CD4-positive, alpha-beta T cell treated with Interferon alpha-2 for 1 hour (primary cell): ENCODE measurements around the gene SLC2A1.

Experiments used
- DNase-seq, 2 donors: peaks; one replicate each; pipeline ENCODE4 v3.0.0-alpha.2; 2020 to 2022

The SLC2A1 gene

DNA sequence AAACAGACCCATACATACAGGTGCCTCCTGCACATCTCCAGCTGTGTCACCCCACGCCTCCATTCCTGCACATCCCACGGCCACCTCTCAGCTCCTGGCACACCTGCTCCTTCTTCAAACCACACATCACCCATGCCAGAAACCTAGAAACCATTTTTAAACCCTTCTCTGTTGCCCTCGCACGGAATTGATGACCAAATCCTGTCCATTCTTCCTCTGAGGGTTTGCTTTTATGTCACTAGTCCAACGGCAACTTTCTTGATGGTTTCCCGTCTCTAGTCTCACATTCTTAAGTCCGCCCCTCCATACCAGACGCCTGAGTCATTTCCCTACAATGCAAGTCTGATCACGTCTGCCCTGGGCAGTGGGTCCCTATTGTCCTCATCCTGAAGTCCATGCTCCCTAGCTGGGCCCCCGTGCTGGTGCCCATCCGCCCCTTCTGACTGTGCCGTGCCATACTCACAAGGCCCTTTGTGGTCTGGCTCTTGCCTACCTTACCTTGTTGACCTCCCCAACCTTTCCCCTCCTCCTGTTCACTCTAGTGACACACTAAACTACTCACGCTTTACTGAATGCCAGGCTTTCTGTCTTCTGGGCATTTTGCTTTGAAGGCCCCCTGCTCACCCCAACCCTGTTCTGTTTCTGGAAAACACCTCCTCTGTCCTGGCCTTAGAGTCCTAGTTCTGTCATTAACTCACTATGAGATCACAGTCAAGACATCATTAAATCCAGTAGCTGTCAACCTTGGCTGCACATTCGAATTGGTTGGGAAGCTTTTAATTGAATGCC, 17.6 kb downstream of the SLC2A1 start:
- no peak for DNase-seq

DNA sequence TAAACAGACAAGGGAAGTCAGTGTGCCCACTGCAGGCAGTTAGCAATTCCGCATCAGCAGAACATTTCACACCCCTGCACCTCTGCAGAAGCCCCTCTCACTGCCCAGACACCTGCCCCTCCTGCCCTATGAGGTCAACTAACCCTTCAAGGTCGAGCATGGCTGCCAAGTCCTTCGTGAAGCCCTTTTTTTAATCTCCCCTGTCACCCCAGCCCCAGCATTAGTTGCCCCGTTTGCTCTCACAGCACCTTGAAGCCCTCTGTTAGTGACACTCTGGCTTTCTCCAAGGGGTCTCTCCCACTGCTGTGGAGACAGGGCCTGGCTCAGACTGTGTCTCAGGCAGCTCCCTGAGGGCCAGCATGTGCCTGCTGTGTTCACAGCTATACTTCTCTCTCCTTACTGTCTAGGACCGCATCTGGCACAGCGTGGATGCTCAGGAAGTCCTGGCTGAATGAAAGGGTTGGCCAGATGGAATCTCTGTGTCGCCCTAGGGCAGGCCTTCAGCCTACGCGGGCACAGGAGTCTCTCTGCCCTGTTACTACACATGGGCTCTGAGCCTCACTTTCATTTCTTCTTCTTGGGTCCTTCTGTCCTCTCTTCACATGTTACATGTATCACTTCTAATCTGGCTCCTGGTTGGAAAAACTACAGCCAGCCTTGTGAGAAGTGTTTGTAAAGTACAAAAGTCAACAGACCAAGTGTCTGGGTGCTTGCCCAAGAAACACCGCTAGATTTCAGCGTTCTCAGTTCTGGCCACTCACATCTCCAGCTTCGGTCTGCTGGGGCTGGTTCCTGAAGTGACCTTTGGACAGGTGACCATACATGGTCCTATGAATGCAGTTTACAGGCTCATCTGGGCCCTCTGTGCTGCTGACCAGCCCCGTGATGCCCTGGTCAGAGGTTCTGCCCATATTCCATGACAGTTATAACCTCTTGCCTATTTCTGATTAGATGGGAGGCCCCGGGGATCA, 19.7 kb downstream of the SLC2A1 start:
- no peak for DNase-seq

DNA sequence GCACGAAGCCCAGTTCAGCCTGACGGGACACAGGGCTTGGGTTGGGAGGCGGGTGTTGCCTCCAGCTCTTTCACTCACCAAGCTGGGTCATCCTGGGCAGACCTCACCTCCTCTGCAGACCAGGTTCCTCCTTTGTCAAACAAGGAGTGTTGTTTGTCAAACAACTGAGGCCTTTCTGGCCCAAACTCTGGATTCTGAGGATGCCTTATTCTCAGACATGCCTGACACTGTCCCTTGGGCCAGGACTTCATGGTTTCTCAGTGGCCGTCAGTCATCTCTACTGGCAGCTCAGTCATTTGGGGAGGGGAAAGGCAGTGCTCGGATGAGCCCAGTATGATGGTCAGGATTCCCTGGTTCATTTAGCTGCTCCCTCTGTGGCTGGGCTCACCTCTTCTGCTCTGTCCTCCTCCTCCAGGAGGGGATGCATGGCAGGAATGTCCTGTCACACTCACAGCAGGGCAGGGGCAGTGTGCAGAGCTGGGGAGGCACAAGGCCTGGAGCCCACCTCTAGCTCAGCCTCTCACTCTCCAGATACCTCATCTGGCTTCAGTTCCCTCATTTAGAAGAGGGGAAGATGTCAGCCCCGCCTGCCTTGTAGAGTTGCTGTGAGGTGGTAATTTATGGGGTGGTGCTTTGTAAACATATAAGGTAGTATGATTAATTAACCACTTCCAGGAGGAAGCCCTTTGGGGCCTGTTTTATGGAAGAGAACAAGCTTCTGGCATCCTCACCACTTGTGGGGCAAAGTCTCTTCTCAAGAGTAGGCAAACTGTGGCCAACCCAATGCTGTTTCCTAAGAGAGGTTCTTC, 20.6 kb downstream of the SLC2A1 start:
- DNase-seq, result no peak

DNA sequence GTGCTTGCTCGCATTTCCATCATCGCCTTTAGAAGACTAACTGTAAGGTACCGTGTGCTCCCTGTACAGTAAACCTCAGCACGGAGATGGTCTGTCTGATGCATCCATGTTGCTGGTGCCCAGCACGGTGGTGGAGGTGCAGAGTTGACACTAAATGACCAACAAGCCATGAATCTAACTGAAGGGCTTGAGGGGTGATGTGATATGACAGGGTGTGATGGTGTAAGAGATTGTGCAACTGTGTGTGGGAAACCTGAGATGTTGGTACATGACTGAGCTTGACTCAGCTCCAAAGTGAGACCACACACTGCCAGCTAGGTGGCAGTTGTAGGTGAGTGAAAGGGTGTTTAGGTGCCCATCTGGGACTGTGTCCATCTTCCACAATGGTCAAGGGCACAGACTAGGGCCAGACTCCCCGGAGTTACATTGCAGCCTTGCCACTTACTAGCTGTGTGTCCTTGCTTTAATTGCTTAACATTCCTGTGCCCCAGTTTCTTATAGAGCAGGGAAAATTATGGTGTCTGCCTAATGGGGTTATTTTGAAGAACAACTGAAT, 21.4 kb downstream of the SLC2A1 start:
- peak in 1 of 2 donors; percentile 35 for DNase-seq

DNA sequence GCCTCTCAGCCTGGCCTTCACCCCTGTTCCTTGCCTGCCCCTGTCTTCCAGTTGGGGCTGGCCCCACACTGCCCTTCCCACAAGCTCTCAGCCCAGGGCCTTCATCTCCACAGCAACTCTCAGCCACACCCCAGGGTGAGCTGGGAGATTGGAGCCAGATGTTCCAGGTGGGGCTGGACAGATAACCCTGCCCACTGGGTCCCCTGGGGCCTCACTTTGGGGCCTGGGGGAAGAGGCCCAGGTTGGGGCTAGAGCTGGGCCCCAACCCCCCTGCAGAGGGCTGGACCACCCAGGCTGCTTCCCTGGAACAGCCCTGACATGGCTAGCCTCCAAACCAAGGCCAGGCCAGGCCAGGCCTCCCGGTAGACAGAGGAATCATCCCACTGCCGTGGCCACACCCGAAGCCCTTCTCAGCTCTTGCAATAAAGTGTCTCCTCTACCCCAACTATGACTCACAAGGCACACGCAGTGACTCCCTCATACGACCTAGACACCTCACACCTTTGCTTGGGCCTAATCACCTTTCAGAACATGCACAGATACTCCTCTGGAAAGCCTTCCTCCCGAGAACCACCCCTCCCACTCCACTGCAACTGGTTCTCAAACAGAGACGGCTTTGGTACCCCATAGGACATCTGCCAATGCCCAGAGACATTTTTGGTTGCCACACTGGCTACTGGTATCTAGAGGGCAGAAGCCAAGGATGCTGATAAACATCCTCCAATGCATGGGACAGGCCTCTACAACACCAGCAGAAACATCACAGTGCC, 22.2 kb downstream of the SLC2A1 start:
- peak; percentile 31 to 48 for DNase-seq

DNA sequence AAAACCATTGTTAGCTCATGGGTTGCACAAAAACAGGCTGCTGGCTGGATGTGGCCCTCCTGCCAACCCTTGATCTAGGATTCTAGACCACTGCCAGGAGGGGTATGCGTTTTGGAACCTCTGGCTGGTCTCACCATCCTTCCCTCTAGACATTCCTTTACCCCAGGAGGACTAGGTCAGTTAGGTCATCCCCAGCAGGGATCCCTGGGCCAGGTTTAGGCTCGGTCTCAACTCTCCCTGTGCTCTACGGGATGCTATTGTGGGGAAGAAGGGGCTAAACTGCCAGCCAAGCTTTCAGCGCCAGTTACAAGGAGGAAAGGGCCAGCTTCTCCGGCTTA, 22.7 kb downstream of the SLC2A1 start:
- no peak for DNase-seq

DNA sequence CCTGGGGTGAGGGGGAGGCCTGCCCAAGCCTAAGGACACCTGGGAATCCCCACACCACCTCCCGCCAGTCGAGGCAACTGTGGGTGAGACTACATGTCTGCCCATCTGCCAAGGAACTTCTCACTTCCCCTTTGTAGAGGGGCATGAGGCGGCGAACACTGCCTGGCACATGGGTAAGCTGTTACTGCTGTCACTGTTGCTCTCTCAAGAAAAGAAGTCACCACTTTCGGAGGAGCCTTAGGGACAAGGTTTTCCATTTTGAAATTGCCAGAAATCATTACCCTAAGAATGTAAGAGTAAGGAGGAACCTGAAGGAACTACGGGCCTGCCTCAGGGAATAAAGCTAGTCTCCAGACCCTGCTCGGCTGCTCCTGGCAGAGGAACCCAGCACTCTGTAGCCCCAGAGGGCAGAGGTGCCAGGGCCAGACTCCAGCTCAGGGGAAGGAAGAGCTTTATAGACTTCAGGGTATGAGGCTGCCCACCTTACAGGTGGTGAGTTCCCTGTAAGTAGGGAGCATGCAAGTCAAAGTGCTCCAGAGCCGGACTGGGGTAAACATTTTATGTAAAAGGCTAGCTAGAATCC, 23.3 kb downstream of the SLC2A1 start:
- peak in 1 of 2 donors; percentile 72 for DNase-seq

DNA sequence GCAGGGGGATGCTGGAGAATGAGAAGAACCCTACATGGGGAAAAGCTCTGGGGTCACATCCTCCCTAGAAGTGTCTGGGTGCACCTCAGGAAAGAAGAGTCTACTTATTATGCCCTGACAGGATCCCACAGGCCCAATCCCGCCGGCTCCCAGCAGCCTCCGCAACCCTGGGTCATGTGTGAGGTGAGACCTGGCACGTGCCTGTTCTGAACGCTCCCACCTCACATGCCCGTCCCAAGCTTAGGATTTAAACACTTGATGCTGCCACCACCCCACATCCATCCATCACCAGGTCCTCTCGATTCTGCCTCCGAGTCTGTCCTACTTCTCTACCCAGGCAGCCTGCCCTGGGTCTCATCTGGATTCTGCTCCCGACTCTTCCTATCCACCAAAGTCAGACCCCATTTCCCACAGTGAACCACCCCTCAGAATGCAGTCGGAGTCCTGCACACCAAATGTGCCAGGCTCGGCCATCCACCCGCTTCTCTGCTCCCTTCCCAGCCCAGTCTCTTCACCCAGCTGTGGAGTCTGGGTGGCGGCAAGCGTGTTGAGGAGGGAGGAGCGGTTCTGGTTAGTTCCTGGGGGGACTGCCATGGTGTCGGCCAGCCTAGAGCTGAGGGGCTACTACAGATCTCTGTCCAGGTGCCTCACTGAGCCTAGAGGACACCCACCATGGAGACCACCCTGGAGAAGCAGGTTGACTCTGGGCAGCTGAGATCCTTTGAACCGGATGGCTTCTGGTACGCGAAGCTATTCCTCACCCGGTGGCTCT, 23.9 kb downstream of the SLC2A1 start:
- no peak for DNase-seq

DNA sequence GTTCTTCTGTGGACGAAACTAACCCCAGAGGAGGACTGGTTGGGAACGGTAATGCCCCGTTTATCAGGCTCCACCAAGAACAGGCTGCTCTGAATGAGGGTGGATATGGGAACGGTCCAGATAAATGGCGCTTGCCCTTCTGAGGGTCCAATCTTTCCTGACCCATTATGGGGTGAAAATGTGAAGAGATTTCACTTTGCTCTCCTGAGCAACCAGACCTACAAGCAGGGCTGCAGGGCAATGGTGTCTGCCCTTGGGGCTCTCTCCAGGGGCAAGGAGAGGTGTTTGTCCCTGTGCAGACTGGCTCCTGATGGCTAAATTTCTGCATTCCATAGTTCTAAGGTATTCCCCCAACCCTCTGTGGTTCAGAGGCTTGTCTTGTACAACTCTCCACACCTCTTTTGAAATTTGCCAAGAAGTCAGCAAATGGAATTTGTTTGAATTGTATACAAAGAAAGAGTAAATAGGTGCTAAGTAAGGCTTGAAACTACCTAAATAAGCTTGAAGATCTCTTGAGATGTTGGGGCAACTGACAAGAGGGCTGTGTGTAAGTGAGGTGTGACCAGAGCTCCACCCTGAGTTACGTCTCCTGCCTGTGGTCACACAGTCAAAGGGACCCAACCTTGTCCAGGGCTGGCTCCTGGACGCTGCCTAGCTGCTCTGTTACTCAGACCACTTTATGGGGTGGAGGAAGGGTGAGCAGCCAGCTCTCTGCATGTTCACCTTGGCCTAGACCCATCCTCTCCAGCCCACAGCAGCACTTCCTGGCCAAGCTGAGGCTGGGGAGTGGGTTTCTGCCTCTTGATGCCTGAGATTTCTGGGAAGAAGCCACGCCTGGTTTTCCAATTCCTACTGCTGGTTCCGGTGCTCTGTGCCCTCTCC, 24.8 kb downstream of the SLC2A1 start:
- DNase-seq, result no peak

DNA sequence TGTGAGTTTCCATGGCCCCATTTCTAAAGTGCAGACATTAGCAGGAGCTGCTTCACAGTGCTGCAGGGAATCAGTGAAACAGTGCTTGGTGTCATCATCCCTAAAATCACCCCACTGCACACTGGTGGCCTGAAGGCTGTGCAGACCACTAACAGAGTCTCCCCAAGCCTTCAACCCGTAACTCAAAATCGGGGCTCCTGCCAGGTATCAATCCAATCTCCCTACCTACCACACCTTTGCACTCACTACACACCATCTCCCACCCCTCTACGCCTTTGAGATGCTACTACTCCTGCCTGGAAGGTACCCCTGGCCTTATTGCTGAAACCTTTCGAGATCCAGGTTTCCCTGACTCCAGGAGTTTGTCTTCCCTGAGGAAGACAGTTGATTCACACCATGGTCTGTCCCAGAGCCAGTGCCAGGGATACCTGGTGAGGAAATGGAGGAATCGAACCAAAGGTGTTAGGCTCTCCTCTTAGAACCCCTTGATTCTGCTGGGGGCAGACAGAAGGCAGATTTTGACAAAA, 25.5 kb downstream of the SLC2A1 start:
- DNase-seq, result no peak

DNA sequence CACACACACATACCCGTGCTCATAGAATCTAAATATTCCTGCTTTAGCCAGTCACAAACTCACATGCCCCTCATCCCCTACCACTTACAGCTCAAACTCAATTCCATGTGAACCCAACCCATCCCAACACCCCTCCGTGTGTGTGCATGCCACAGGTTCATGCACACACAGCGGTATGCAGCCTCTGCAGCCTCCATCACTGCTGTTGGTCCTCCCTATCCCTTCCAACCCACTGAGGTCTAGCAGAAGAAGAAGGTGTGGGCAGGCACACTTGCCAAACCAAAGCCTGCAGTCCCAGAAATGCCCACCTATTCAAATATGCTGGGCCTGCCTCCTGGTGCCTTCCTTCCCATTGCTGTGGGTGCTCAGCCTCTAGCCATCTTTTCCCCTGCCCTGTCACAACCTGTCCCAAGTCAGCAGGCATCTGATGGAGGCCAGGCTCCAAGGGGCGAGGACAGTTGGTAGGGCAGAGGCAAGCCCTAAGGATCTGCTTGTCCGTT, 26.2 kb downstream of the SLC2A1 start:
- DNase-seq, result no peak

DNA sequence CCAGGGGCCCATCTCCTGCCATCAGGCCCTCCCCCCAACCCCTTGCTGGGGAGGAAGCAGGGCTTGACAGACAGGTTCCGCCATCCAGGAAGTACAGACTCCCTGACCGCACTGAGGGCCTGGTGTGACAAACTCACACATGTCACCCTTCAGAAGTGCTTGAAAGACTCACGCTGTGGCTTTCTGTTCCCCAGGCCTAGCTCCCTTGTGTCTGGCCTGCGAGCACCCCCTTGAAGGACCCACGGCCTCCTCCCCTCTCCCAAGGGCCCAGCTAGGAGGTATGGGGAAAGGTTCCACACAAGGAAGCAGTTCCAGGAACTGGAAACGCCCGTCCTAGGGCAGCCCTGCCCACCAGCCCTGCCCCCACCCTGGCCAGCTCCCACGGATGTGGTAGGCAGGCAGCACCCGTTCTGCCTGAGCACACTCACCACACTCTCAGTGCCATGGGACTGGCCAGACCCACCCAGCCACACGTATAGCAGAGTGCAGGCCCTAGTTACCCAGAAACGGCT, 26.7 kb downstream of the SLC2A1 start:
- DNase-seq, result peak; percentile 81 to 84

DNA sequence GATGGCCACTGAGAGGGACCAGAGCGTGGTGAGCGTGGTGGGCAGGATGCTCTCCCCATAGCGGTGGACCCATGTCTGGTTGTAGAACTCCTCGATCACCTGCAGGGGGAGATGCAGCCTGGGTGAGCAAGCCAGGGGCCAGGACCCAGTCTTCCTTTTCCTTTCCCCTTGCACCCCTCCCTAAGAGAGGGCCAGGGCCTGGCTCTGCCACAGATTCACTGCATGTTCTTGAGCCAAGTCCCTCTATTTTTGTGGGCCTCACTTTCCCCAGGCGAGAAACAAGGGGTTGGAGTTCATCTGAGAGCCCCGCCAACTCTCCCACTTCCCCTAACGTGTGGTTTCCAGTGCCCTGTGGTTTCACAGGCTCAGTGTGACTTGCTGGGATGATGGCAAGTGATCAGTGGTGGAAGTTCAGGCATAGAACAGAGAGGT, 27.5 kb downstream of the SLC2A1 start:
- DNase-seq, result peak; percentile 65 to 79

DNA sequence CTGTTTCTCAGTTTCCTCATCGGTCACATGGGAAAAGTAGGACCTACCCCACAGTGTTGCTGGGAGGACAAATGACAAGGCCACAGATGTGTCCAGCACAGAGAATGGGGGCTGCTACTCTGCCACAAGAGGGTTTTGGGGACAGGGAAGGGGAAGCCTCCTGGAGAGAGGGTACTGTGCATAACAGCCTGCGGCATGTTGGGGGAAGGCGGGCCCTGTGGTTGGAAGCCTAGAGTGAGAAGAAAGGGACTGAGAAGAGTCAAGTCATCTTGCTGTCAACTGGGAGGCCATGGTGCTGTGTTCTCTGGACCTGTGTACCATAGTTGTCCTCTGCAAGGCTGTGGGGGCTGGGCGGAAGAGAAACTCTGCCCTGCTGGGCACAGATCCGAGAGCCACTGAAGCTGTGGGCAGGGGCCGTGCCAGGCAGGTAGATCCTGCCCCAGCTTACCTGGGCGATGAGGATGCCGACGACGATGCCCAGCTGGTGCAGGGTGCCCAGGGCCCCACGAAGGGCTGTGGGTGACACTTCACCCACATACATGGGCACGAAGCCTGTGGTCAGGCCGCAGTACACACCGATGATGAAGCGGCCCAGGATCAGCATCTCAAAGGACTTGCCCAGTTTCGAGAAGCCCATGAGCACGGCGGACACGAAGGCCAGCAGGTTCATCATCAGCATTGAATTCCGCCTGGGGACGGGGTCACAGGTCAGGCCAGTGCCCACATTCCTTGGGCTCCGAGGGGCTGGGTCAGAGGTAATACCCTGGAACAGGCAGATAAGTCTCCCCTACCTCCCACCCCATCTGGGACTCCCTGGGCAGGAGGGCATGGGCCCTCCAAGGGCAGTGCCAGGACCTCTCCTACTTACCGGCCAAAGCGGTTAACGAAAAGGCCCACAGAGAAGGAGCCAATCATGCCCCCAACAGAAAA, 28.2 kb downstream of the SLC2A1 start:
- DNase-seq, result no peak

DNA sequence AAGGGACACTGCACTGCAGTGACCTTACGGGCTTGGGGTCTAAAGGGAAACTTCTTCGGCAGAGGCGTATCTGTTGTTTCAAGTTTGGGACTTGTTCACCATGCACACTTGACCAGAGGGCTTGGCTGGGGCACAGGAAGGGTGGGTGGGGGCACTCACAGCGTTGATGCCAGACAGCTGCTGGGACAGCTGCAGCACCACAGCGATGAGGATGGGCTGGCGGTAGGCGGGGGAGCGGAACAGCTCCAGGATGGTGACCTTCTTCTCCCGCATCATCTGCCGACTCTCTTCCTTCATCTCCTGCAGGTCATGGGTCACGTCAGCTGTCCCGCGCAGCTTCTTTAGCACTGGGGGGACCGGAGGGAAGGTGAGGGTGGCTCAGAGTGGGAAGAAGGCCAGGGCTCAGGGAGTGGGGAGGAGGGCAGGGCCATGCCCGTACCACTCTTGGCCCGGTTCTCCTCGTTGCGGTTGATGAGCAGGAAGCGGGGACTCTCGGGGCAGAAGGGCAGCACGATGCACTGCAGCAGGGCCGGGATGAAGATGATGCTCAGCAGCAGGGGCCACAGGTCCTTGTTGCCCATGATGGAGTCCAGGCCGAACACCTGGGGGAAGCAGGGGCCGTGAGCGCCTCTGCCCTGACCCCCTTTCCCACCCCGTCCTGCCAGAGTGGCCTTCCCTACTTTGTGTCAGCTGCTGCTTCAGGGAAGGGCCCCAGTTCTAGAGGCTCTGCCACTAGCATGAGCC, 29.1 kb downstream of the SLC2A1 start:
- no peak for DNase-seq

DNA sequence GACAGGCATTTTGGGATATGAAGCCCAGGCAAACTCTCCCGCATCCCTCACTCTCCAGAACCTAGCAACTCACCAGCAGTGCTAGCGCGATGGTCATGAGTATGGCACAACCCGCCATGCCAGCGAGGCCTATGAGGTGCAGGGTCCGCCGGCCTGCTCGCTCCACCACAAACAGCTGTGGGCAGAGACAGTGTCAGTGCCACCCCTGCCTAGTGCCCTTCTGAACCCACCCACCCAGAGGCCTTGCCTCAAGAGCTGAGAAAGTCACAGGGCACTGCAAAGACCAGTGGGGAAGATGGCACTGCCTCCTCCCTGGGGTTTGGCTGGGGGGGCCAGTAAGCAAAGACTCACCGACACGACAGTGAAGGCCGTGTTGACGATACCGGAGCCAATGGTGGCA, 29.8 kb downstream of the SLC2A1 start:
- DNase-seq, result no peak

DNA sequence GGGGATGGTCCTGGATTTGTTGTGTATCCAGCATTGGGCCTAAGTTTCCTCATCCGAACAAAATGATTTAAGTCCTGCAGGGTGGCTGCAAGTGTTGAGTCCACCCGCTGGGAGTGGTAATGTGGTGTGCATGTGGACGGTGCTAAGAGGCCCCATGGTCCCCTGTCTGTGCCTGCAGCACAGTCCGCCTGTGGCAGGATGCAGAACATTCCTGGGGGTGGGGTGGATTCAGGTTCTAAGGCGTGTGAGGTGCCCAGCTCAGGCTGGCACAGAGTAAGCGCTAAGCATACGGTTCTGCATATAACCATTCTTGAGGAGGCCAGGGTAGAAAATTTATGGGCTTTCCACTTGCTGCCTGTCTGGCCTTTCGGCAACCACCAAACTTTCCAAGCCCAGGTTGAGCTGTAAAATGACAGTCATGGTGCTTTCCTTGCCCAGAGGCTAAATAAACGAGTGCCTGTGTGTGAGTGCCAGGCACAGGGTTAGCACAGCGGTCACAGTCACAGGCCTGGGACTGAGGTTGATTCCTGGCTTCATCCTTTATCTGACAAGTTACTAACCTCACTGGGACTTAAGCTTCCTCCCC, 30.7 kb downstream of the SLC2A1 start:
- no peak for DNase-seq
